HG02884 (cell line): Measurements from ENCODE around the gene RXYLT1.

Source experiments
- ATAC-seq: cut with Tn5 transposase; IDR thresholded peaks from one replicate; pipeline ENCODE4 v1.9.1; 2021; ENCODE audit warnings: mild to moderate bottlenecking, moderate library complexity; ENCODE audit not compliant: unreplicated experiment

RXYLT1 gene

DNA sequence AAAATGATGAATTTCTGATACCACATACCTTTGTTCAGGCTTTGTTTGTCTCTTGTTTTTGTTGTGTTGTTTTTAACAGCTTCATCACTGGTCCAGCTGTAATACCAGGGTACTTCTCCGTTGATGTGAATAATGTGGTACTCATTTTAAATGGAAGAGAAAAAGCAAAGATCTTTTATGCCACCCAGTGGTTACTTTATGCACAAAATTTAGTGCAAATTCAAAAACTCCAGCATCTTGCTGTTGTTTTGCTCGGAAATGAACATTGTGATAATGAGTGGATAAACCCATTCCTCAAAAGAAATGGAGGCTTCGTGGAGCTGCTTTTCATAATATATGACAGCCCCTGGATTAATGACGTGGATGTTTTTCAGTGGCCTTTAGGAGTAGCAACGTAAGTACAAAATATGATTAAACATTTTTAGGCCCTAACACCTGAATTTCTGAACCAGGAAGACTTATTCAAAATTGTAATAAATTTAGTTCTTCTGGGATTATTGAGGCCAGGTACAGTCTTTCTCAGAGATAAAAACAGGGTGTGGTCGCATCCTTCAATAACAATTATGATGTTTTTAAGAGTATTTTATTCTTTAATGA is 22.4 kb downstream of the RXYLT1 start:
- ATAC-seq, result peak; percentile 50

- no peak for ATAC-seq
These were observed 25.0 kb downstream of the RXYLT1 start for GRCh38 chr12:63804746-63805145.

GRCh38 chr12:63805704-63806672 is 26.3 kb downstream of the RXYLT1 start:
- no peak for ATAC-seq

DNA sequence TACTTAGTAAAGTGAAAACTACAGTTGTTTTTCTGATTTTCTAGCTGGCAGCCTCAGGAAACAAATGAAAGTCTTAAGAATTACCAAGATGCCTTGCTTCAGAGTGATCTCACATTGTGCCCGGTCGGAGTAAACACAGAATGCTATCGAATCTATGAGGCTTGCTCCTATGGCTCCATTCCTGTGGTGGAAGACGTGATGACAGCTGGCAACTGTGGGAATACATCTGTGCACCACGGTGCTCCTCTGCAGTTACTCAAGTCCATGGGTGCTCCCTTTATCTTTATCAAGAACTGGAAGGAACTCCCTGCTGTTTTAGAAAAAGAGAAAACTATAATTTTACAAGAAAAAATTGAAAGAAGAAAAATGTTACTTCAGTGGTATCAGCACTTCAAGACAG is 28.9 kb downstream of the RXYLT1 start:
- ATAC-seq, result no peak

DNA sequence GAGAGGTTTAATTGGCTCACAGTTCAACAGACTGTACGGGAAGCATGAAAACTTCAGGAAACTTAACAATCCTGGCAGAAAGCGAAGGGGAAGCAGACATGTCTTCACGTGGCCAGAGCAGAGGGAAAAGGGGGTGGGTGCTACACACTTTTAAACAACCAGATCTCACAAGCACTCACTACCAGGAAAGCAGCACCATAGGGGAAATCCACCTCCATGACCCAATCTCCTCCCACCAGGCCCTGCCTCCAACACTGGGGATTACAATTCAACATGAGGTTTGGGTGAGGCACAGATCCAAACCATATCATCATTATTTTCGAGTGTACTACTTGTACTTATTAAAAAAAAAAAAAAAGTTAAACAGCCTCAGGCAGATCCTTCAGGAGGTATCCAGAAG is 29.9 kb downstream of the RXYLT1 start:
- ATAC-seq, result no peak

- no peak for ATAC-seq
These were observed 31.6 kb downstream of the RXYLT1 start for GRCh38 chr12:63811334-63811733.

DNA sequence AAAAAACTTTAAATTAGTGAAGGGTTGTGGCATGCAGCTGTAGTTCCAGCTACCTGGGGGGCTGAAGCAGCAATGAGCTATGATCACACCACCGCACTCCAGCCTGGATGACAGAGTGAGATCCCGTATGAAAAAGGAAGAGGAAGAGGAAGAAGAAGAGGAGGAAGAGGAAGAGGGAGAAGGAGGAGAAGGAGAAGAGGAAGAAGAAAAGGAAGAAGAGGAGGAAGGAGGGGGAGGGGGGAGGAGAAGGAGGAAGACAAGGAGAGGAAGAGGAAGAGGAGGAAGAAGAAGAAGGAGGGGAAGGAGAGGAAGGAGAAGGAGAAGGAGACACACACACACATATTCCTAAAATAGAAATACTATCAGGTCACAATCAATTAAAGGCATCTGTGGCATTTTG is 32.0 kb downstream of the RXYLT1 start:
- ATAC-seq, result no peak

GRCh38 chr12:63814146-63814772 is 34.5 kb downstream of the RXYLT1 start:
- ATAC-seq, result no peak

DNA sequence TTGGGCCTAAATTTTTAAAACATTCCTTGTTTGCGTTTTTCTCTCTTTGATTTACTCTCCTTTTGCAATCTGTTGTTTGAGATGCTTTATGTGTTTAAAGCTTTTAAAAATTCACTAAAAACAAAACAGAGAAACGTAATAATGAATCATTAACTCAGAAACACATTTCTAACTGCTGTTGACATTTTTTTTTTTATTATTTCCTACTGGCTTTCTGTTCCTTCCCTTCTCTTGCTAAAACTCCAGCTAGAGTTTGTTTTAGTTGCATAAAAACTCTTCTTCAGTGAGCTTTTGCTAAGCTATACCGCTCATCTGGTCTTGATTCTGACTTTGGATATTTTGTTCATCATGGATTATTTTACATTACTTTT is 35.8 kb downstream of the RXYLT1 start:
- no peak for ATAC-seq

GRCh38 chr12:63816031-63816430 is 36.3 kb downstream of the RXYLT1 start:
- peak; percentile 44 for ATAC-seq

- no peak for ATAC-seq
These were observed 40.7 kb downstream of the RXYLT1 start for GRCh38 chr12:63820427-63820826.

GRCh38 chr12:63821781-63822251 is 42.1 kb downstream of the RXYLT1 start:
- no peak for ATAC-seq

DNA sequence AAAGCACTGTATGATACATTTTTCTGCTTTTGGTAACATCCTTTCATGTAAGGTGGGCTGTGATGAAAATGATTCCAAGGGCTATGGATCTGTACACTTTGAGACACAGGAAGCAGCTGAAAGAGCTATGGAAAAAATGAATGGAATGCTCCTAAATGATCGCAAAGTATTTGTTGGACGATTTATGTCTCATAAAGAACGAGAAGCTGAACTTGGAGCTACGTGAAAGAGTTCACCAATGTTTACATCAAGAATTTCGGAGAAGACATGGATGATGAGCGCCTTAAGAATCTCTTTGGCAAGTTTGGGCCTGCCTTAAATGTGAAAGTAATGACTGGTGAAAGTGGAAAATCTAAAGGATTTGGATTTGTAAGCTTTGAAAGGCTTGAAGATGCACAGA is 42.6 kb downstream of the RXYLT1 start:
- no peak for ATAC-seq

DNA sequence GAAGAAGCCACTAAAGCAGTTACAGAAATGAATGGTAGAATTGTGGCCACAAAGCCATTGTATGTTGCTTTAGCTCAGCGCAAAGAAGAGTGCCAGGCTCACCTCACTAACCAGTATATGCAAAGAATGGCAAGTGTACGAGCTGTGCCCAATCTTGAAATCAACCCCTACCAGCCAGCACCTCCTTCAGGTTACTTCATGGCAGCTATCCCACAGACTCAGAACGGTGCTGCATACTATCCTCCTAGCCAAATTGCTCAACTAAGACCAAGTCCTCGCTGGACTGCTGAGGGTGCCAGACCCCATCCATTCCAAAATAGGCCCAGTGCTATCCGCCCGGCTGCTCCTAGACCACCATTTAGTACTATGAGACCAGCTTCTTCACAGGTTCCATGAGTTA is 43.3 kb downstream of the RXYLT1 start:
- ATAC-seq, result no peak

DNA sequence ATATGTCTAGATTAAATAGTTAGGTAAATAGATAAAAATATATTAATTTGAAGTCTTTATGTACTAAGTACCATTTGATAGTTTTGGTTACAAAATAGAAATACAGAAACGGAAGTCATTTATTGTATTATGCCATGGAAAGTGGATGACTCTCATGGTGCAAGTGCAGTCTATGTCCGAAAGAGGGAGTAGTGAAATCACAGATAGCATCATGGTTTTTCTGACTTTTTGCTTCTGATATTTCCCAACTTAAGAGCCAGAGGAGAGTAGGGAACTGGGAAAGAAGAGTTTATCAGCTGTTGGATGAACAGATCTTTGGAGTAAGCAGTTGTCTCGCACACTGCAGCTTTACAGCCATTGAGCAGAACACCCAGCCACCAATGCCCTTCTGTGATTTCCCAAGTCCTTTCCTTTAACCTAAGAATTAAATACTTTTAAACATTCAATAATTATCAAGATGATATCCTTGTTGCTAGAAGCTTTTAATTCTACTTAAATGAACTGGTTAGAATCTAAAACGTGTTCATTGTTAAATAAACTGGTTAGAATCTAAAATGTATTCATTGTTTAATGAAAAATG is 46.4 kb downstream of the RXYLT1 start:
- ATAC-seq, result peak; percentile 87

DNA sequence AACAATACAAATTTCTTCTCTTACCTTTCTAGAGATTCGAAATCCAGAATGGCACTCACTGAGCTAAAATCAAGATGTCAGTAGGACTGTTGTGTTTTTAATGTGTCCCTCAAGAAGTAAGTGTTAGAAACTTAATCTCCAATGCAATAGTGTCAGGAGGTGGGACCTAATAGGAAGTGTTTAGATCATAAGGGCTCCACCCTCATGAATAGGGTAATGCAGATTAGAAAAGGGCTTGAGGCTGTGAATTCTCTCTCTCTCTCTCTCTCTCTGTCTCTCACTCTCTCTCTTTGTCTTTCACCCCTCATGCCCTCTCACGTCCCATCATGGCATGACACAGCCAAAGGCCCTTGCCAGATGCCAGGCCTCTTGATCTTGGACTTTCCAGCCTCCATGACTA is 49.2 kb downstream of the RXYLT1 start:
- ATAC-seq, result no peak

GRCh38 chr12:63836046-63836445 is 56.3 kb downstream of the RXYLT1 start:
- no peak for ATAC-seq

- no peak for ATAC-seq
These were observed 57.2 kb downstream of the RXYLT1 start for GRCh38 chr12:63836936-63837335.

GRCh38 chr12:63838411-63838810 is 58.7 kb downstream of the RXYLT1 start:
- no peak for ATAC-seq

DNA sequence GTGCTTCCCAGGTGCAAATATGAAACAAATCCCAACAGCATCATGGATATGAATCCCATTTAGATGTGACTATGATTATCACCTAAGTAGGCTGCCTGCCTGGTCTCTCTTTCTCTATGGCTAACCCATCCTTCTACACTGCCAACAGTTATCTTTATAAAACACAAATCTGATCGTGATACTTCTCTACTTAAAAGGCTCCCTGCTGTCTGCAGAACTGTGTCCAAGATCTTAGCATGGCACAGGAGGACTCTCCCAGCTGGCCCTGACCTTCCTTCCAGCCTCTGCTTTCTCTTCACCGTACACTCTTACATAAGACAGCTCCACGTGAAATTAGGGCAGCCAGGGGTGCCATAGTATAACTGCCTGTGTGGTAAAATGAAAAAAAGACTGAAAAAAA is 61.3 kb downstream of the RXYLT1 start:
- ATAC-seq, result no peak

- no peak for ATAC-seq
These were observed 61.9 kb downstream of the RXYLT1 start for GRCh38 chr12:63841571-63841970.
